ENCODE measurements around the gene ST8SIA1. TPM values are rescaled to one million over a fixed set of nuclear protein-coding genes. Genes with fewer than 3 reads are reported as not detected.
A peak's percentile ranks its signal among the peaks of the same experiment; 100 is the strongest.

ST8SIA1 gene
- total and polyA plus RNA-seq, 2 of the 4 experiments (the other 2 are of a cell fraction), result not detected

DNA sequence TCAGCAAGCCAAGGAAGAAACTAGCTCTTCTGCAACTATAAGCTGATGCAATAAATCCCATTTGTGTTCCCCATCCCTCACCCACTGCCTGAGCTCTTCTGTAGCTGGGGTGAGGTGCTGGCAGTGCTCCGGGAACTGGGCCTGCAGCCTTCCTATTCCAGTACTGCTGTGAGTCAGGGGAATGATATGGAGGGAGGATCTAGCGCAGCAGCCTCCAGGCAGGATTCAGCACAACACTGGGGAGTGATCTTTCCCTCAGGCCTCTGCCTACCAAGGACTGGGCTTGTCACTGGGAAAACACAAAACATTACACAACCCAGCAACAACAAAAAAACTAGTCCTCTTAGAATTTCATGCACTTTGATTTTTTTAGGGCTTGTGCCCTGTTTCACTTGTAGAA lies 58.7 kb downstream of the ST8SIA1 start:
- H3K14ac ChIP-seq (replicated peaks; ENCODE audit: low read depth, low read length), result peak overlapping the region; percentile 88
- no TSS peak for BruUV-seq (replicated peaks)
- no peak overlapping the region for H3K9ac ChIP-seq (ENCODE audit: low read depth, low read length)
- H3K27me3 ChIP-seq (ENCODE audit: control insufficient read depth, insufficient read depth, low read length), result no peaks in the 10 kb centered on the region
- ChIA-PET POLR2A (ENCODE audit: unreplicated experiment) (no interaction called here), CTCF (interaction anchor here (1.0 to 1.1 kb wide), 2 partner anchors 12 to 59 kb away, joined by 5 read pairs; no protein-coding TSS in a partner anchor)
- DNase-seq (peak; percentile 99), ATAC-seq (ENCODE audit: low read depth) (peak; percentile 99)
- H3K23ac ChIP-seq (ENCODE audit: low read depth, low read length), result peak overlapping the region; percentile 94
- peak overlapping the region; percentile 70; the same call in 1 of the 2 replicates for H4K5ac ChIP-seq (ENCODE audit: low read depth, low read length)
- no peak for TF ChIP-seq RCOR1 (IDR thresholded peaks at IDR 0.05; ENCODE audit: insufficient replicate concordance, low read length)
- TF ChIP-seq, protein P1, sequence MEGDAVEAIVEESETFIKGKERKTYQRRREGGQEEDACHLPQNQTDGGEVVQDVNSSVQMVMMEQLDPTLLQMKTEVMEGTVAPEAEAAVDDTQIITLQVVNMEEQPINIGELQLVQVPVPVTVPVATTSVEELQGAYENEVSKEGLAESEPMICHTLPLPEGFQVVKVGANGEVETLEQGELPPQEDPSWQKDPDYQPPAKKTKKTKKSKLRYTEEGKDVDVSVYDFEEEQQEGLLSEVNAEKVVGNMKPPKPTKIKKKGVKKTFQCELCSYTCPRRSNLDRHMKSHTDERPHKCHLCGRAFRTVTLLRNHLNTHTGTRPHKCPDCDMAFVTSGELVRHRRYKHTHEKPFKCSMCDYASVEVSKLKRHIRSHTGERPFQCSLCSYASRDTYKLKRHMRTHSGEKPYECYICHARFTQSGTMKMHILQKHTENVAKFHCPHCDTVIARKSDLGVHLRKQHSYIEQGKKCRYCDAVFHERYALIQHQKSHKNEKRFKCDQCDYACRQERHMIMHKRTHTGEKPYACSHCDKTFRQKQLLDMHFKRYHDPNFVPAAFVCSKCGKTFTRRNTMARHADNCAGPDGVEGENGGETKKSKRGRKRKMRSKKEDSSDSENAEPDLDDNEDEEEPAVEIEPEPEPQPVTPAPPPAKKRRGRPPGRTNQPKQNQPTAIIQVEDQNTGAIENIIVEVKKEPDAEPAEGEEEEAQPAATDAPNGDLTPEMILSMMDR (conservative IDR thresholded peaks at IDR 0.05; ENCODE audit: low read depth, low read length), result no peak
- TF ChIP-seq CEBPB (IDR thresholded peaks at IDR 0.05; ENCODE audit: low read depth, low read length), result peak; percentile 76
- peak; percentile 48; the same call in 1 of the 2 replicates for TF ChIP-seq RFX5 (IDR thresholded peaks at IDR 0.05; ENCODE audit: low read depth, low read length)
- no peak for TF ChIP-seq NFE2L2 (IDR thresholded peaks at IDR 0.05; ENCODE audit: low read depth, low read length)
- TF ChIP-seq POLR2A (IDR thresholded peaks at IDR 0.05; ENCODE audit: low read depth, low read length), result no peak
- 0 out of 2 replicates have a peak, but pooled peaks have one; percentile 47 for TF ChIP-seq MAZ (IDR thresholded peaks at IDR 0.05; ENCODE audit: borderline replicate concordance, low read depth, low read length)
- TF ChIP-seq FOS (IDR thresholded peaks at IDR 0.05; ENCODE audit: low read depth, low read length), result peak; percentile 75
- TF ChIP-seq BHLHE40 (IDR thresholded peaks at IDR 0.05; ENCODE audit: low read depth, low read length), result peak; percentile 32; the same call in 1 of the 2 replicates
- TF ChIP-seq, protein P2, sequence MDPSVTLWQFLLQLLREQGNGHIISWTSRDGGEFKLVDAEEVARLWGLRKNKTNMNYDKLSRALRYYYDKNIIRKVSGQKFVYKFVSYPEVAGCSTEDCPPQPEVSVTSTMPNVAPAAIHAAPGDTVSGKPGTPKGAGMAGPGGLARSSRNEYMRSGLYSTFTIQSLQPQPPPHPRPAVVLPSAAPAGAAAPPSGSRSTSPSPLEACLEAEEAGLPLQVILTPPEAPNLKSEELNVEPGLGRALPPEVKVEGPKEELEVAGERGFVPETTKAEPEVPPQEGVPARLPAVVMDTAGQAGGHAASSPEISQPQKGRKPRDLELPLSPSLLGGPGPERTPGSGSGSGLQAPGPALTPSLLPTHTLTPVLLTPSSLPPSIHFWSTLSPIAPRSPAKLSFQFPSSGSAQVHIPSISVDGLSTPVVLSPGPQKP (IDR thresholded peaks at IDR 0.05; ENCODE audit: borderline replicate concordance, low read depth, low read length), result no peak
- 0 out of 2 replicates have a peak, but pooled peaks have one; percentile 15 for TF ChIP-seq MAFK (IDR thresholded peaks at IDR 0.05; ENCODE audit: low read depth, low read length)
- TF ChIP-seq RAD21 (IDR thresholded peaks at IDR 0.05; ENCODE audit: low read length), result peak; percentile 21; the same call in 1 of the 2 replicates
- TF ChIP-seq, protein P3, sequence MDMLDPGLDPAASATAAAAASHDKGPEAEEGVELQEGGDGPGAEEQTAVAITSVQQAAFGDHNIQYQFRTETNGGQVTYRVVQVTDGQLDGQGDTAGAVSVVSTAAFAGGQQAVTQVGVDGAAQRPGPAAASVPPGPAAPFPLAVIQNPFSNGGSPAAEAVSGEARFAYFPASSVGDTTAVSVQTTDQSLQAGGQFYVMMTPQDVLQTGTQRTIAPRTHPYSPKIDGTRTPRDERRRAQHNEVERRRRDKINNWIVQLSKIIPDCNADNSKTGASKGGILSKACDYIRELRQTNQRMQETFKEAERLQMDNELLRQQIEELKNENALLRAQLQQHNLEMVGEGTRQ (IDR thresholded peaks at IDR 0.05; ENCODE audit: low read depth, low read length), result no peak
- WGBS, 2 experiments (ENCODE audit: extremely low coverage in 2 of 2, insufficient read length in 1 of 2), result no CpG with 5 or more reads among the region's 2 CpGs
- peak overlapping the region; percentile 44 to 90 for H4K8ac ChIP-seq (ENCODE audit: low read depth in 2 of 2, low read length in 2 of 2)
- peak overlapping the region; percentile 96 for H3K4ac ChIP-seq (ENCODE audit: low read depth, low read length)
- H3K18ac ChIP-seq (ENCODE audit: low read depth, low read length), result peak overlapping the region; percentile 79
- peaks cover 10% of the 10 kb centered on the region for H3K4me1 ChIP-seq (ENCODE audit: control insufficient read depth, insufficient read depth, low read length)
- no peaks in the 10 kb centered on the region for H3K36me3 ChIP-seq (ENCODE audit: control insufficient read depth, insufficient read depth, low read length)
- H3K4me3 ChIP-seq (ENCODE audit: insufficient read depth, low read depth, low read length), result no peak overlapping the region
- no peaks in the 10 kb centered on the region for H3K9me3 ChIP-seq (ENCODE audit: control insufficient read depth, insufficient read depth, low read length)
- in situ Hi-C loops (cut with MboI; ENCODE audit: low sequenced_read_pairs) (no loop called here), dilution Hi-C loops (cut with HindIII; ENCODE audit: low sequenced_read_pairs, unreplicated experiment) (no loop called here), intact Hi-C loops (cut with micrococcal nuclease) (loop anchor here (1.0 kb wide), 1 partner anchor 7 kb away; no protein-coding TSS in a partner anchor)
- peak overlapping the region; percentile 98 for H4K91ac ChIP-seq (ENCODE audit: insufficient read depth, low read depth, low read length)
- H3K9me1 ChIP-seq (ENCODE audit: insufficient read depth, low read length), result 0 out of 2 replicates have a peak, but pooled peaks cover 2% of the 10 kb centered on the region
- peak overlapping the region; percentile 55; the same call in 1 of the 2 replicates for H2AK5ac ChIP-seq (ENCODE audit: low read depth, low read length)
- H2BK15ac ChIP-seq (ENCODE audit: low read depth, low read length), result peak overlapping the region; percentile 98; the same call in 2 of the 3 replicates
- H3K27ac ChIP-seq (ENCODE audit: insufficient read depth, low read length), result peak overlapping the region; percentile 92
- H3K56ac ChIP-seq (ENCODE audit: extremely low read depth, insufficient read depth, low read length), result peak overlapping the region; percentile 94; the same call in 1 of the 2 replicates
- H2BK20ac ChIP-seq (ENCODE audit: low read depth, low read length), result peak overlapping the region; percentile 97
- H2BK5ac ChIP-seq (ENCODE audit: low read depth, low read length, poor library complexity, severe bottlenecking), result peak overlapping the region; percentile 70
- H2AFZ ChIP-seq (replicated peaks; ENCODE audit: low read length, poor library complexity), result peak overlapping the region; percentile 80
- H2AK9ac ChIP-seq (replicated peaks; ENCODE audit: low read depth, low read length, poor library complexity), result peak overlapping the region; percentile 86
- H3K79me1 ChIP-seq (ENCODE audit: low read depth in 1 of 2, low read length in 2 of 2), result no peaks in the 10 kb centered on the region
- H2BK120ac ChIP-seq (ENCODE audit: low read depth, low read length), result peak overlapping the region; percentile 98
- H3K4me2 ChIP-seq (ENCODE audit: low read depth, low read length), result no peak overlapping the region
- no peaks in the 10 kb centered on the region for H4K20me1 ChIP-seq (ENCODE audit: insufficient read depth, low read length)
